ENCODE data around the gene GRB7. TPM values are rescaled to one million over a fixed set of nuclear protein-coding genes. Genes with fewer than 3 reads are reported as not detected.

GRB7 gene
- total and polyA plus RNA-seq, 10 of the 15 experiments (the other 5 are each of a cell fraction or from before 2014, with no cell fraction given), result 0.05 to 0.34 (median 0.19) TPM; not detected in 4

DNA sequence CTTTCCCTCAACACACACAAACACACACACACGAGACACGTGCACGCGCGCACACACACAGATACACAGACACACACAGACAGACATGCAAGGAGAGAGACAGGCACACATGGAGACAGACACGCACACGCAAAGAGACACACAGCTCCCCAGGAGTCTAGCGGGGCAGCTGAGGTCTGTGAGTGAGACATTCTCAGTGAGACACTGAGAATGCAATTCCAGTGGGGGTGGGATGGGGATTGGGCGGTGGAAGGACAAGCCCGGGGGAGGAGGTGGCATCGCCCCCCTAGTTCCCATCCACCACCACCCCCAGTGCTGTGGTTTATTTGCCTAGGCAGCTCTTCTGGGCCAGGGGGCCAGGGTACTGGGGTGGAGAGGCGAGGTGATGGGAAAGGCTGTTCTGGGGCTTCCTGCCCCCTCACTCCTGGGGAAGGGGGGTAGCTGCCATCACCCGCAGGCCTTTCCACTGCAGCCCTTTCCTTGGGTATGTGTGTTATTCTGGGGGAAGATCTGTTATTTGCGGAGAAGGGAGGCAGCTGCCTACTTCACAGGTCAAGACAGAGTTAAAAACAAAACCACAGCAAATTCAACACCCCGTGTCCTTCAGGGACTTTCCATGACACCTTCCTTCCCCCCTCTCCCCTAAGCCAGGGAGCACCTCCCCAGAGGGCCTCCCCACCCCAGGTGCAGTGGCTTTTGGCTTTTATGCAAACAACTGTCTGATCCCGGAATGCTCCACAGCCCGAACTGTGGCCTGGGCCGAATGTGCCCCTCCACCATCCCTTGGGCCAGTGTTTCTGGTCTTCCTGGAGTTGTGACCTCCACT lies 18.0 kb downstream of the GRB7 start (continued):
- peak; percentile 25 for TF ChIP-seq BCL3 (IDR thresholded peaks at IDR 0.05; ENCODE audit: borderline replicate concordance, insufficient read depth, low read depth, low read length, poor library complexity, severe bottlenecking)
- TF ChIP-seq SREBF2 (IDR thresholded peaks at IDR 0.05; ENCODE audit: low read length), result no peak
- TF ChIP-seq MTA3 (IDR thresholded peaks at IDR 0.05; ENCODE audit: borderline replicate concordance, low read length), result peak; percentile 96; the same call in 1 of the 2 replicates
- TF ChIP-seq, protein P1, sequence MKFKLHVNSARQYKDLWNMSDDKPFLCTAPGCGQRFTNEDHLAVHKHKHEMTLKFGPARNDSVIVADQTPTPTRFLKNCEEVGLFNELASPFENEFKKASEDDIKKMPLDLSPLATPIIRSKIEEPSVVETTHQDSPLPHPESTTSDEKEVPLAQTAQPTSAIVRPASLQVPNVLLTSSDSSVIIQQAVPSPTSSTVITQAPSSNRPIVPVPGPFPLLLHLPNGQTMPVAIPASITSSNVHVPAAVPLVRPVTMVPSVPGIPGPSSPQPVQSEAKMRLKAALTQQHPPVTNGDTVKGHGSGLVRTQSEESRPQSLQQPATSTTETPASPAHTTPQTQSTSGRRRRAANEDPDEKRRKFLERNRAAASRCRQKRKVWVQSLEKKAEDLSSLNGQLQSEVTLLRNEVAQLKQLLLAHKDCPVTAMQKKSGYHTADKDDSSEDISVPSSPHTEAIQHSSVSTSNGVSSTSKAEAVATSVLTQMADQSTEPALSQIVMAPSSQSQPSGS (IDR thresholded peaks at IDR 0.05; ENCODE audit: low read length), result peak; percentile 58; the same call in 1 of the 2 replicates
- TF ChIP-seq, protein P2, sequence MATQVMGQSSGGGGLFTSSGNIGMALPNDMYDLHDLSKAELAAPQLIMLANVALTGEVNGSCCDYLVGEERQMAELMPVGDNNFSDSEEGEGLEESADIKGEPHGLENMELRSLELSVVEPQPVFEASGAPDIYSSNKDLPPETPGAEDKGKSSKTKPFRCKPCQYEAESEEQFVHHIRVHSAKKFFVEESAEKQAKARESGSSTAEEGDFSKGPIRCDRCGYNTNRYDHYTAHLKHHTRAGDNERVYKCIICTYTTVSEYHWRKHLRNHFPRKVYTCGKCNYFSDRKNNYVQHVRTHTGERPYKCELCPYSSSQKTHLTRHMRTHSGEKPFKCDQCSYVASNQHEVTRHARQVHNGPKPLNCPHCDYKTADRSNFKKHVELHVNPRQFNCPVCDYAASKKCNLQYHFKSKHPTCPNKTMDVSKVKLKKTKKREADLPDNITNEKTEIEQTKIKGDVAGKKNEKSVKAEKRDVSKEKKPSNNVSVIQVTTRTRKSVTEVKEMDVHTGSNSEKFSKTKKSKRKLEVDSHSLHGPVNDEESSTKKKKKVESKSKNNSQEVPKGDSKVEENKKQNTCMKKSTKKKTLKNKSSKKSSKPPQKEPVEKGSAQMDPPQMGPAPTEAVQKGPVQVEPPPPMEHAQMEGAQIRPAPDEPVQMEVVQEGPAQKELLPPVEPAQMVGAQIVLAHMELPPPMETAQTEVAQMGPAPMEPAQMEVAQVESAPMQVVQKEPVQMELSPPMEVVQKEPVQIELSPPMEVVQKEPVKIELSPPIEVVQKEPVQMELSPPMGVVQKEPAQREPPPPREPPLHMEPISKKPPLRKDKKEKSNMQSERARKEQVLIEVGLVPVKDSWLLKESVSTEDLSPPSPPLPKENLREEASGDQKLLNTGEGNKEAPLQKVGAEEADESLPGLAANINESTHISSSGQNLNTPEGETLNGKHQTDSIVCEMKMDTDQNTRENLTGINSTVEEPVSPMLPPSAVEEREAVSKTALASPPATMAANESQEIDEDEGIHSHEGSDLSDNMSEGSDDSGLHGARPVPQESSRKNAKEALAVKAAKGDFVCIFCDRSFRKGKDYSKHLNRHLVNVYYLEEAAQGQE (IDR thresholded peaks at IDR 0.05; ENCODE audit: low read depth, low read length), result 0 out of 2 replicates have a peak, but pooled peaks have one; percentile 8
- peak; percentile 67 for TF ChIP-seq TAF1 (IDR thresholded peaks at IDR 0.05; ENCODE audit: borderline replicate concordance, low read depth, low read length)
- TF ChIP-seq TBL1XR1 (IDR thresholded peaks at IDR 0.05; ENCODE audit: low read depth, low read length), result peak; percentile 97
- TF ChIP-seq, protein P3, sequence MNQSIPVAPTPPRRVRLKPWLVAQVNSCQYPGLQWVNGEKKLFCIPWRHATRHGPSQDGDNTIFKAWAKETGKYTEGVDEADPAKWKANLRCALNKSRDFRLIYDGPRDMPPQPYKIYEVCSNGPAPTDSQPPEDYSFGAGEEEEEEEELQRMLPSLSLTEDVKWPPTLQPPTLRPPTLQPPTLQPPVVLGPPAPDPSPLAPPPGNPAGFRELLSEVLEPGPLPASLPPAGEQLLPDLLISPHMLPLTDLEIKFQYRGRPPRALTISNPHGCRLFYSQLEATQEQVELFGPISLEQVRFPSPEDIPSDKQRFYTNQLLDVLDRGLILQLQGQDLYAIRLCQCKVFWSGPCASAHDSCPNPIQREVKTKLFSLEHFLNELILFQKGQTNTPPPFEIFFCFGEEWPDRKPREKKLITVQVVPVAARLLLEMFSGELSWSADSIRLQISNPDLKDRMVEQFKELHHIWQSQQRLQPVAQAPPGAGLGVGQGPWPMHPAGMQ (IDR thresholded peaks at IDR 0.05; ENCODE audit: borderline replicate concordance), result no peak
- TF ChIP-seq SMC3 (IDR thresholded peaks at IDR 0.05; ENCODE audit: borderline replicate concordance, low read length), result no peak
- no peak for TF ChIP-seq CHD4 (IDR thresholded peaks at IDR 0.05)
- TF ChIP-seq WRNIP1 (IDR thresholded peaks at IDR 0.05; ENCODE audit: borderline replicate concordance, low read depth, low read length), result no peak
- TF ChIP-seq CBX3 (IDR thresholded peaks at IDR 0.05; ENCODE audit: borderline replicate concordance, low read depth), result no peak
- TF ChIP-seq RELA (IDR thresholded peaks at IDR 0.05; ENCODE audit: borderline replicate concordance, partially characterized antibody), result peak; percentile 95
- no peak for TF ChIP-seq ZNF217 (IDR thresholded peaks at IDR 0.05)
- TF ChIP-seq SRF (IDR thresholded peaks at IDR 0.05; ENCODE audit: low read depth in 2 of 2, low read length in 2 of 2), result no peak
- no peak for TF ChIP-seq ZZZ3 (IDR thresholded peaks at IDR 0.05; ENCODE audit: control insufficient read depth, insufficient read length, low read depth)
- peak; percentile 96 to 97 for TF ChIP-seq IKZF2 (IDR thresholded peaks at IDR 0.05)
- no peak for TF ChIP-seq RFX5 (IDR thresholded peaks at IDR 0.05; ENCODE audit: low read depth, low read length)
